Activated CD8-positive, alpha-beta memory T cell treated with anti-CD3 and anti-CD28 coated beads for 24 hours (primary cell): Measurements from ENCODE around the gene MAFB.

Experiments used
- DNase-seq: peaks from one replicate; pipeline ENCODE4 v3.0.0-alpha.2; 2020

Gene MAFB

DNA sequence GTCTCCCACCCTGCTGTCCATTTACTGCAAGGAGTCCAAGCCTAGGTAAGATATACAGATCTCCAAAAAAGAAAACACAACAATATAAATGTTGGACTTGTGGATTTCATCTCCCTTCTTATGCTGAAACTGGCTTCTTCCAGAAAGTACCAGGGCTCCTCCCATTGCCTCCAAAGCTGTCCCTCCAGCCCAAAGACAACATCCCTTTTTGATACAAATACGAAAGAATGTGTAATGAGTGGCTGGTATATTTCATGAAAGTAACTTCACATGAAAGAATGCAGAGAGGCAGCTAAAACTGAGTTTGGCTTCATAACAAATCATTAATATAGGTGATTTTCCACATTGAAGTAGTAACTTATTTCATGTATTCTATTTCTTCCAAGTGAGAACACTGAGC lies 7.9 kb downstream of the MAFB start:
- DNase-seq, result no peak

DNA sequence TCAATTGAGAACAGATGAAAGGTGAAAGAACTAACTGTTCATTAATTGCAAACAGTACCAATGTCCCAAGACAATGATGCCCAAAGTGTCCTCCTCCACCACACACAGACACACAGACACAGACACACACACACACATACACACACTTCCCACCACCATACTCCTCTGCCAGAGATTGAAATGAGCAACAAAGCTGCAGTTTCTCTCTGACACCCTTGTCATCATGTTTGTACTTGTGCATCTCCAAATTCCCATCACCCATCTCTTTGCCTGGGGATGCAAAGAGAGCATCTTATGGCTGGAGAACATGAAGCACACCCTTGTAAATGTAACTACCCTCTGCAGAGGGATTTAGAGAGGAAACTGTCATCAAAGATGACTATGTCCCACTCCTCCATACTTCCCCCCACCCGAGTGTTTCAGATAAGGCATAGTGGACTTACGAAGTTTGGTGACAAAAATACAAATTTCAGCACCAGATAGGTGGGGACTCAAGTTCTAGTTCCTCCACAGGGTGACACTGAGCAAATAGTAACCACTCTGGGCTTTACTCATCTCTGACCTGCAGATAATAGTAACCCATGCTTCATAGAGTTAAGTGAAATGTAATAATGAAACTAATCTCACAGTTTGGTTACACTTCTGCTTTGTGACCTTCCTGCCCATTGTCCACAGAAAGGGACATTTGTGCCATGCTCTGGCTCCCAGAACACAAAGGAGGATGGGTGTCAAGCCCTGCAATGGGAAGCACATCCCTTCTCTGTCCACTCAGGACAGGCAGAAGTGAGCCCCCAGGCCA lies 8.7 kb downstream of the MAFB start:
- no peak for DNase-seq

DNA sequence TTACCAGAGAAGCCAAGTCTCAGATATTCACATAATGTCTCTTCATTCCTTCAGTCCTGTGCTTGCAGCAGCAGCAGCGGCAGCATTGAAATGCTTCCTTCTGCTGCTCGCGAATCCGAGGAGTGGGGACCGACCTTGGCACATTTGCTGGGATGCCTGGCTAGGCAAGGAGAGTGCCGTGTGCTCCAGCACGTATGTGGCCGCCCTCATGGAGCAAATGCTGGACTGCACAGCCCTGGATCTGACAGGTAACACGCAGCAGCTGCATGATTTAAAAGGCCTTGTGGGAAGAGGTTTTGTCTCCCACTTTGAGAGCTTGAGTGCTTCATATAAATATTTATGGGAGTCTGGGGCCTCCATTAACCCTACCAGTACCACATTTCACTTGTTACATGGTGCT lies 9.9 kb downstream of the MAFB start:
- no peak for DNase-seq

DNA sequence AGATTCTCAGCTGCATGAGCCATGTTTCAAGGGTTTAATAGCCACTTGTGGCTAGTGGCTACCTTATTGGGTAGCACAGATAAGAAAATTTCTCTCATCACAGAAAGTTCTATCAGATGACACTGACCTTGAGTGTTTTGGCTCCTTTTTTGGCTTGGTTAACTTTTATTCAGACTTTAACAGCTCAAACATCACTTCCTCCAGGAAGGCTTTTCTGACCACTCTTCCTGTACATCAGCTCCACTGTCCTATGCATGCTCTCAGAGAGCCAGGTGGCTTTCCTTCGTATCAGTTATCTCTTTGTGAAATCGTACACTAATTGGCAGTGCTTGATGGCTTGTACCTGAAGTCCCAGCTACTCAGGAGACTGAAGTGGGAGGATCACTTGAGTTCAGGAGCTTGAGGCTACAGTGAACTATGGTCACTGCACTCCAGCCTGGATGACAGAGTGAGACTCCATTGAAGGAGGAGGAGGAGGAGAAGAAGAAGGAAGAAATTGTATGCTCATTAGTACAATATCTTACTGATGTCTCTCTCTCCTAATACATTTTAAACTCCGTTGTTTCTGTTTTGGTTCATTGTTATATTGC lies 10.7 kb downstream of the MAFB start:
- DNase-seq, result no peak

DNA sequence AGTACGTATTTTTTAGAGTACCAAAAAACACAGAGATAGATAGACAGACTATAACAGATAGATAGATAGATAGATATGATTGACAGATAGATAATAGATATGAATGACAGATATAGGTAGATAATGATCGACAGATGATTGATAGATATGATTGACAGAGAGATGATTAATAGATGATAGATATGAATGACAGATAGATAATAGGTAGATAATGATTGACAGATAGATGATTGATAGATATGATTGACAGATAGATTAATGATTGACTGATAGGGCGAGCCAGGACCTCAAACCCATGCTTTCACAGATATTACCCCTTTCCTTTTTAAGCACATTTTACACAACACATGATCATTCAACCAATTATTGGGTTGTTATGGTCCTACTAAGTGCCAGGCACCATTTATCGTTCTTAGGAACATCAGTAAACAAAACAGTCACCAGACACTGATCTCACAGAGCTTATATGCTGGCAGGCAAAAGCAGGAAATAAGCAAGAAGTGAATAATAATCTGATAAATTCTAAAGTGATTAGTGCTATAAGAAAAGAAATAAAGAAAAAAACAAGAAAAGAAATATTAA lies 11.6 kb downstream of the MAFB start:
- DNase-seq, result no peak

DNA sequence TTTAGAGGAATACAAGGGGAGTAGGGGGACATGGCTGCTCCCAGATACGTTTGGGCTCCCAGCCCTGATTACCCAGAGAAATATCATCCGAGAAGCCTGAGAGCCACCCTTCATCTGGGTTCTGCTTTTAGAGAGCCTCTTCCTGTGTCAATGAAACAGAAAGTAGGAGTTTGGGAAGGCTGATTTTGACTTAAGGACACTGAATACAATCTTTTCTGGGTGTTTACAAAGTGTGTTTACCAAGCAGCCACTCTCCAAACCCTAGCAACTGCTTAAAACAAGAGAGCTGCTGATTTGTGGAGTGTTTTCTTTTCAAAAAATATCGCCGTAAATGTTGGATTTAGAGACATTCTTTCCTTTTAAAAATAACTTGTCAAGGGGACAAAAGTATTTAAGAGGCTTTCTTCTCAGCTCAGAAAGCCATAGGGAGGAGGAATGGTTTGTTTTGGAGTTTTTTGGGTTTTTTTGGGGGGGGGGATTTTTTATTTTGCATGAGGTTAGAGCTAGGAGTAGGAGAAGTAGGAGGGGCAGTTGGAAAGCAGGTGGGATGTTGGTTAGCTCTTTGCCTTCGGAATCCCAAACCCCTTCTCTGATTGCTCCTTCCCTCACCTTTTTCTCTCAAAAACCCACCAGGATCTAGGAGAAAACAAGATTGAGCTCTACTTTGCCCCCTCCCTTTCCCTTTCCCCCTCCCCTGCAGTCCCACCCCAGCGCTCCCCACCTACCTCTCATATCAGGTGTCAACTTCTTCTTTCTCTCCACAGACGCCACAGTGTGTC lies 12.4 kb downstream of the MAFB start:
- no peak for DNase-seq

DNA sequence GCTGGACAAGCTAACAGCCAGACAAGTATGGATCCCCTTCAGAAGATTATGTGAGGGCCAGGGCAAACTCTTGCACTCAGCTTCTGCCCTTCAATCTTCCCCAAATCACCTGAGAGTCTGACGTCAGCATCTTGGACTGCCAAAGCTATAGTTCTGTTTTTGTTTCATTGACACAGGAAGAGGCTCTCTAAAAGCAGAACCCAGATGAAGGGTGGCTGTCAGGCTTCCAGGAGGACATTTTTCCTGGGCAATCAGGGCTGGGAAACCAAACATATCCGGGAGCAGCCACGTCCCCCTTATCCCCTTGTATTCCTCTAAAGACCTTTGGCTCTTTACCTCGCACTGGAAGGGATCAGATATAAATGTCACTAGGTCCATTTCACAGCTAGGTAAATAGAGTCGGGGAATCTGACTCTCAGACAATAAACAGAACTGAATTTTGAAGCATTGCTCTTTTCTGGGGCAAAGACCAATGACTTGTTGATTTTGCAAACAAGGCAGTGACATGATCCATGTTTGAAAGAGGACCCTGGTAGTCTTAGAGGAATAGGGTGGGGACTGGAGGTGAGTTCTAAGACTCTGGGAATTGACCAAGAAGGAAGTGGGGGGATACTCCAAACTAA lies 13.3 kb downstream of the MAFB start:
- no peak for DNase-seq

DNA sequence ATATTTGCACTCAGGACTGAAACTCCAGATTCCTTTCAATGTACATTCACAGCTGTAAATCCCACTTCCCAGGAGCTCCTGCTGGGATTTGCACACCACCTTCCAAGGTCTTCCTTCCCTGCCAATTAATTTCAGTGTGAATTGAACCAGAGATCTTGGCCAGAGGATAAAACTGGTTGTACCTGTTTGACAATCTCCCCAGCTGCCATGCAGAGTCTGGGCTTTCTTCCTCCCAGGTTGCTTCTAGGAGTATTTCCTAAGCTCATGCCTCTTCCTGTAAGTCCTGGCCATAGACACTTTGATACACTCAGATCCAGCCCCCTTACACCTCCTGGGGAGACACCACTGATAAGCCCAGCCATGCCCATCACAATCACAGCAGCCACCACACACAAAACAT lies 15.6 kb downstream of the MAFB start:
- no peak for DNase-seq

DNA sequence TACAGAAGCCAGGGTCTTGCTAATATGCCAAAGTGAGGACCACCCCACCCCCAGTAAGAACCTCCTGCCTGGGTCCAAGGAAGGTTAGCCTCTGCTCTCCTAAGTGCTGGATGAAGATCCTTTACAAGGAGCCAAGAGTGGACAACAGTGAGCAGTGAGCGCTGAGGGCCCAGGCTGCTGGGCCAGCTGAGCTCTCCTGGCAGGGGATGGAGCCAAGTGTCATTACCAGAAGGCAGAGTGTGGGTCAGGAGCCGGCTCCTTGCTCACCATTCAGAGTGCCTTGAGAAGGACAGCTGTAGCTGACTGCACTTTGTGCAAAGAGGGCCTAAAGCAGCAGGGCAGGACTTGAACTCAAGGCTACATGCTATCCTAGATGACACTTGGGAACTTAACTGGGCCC lies 16.9 kb downstream of the MAFB start:
- DNase-seq, result no peak

DNA sequence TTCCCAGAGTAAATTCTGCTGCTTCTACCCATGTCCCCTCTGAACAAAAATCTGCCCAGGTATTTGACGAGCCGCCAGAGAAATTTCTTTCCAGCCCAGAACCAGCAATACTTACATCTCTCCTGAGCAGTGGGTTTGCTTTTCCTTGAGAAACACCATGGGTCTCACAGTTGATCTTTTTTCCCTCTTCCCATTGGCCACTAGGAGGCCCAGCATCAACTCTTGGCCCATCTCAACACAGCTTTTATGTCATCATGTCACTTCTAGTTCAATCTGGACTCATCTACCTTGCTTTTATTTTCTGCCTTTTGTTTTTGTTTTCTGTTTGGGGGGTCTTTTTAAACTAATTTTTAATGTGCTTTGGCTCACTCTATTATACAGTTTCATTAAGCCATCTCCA lies 18.8 kb downstream of the MAFB start:
- DNase-seq, result no peak

DNA sequence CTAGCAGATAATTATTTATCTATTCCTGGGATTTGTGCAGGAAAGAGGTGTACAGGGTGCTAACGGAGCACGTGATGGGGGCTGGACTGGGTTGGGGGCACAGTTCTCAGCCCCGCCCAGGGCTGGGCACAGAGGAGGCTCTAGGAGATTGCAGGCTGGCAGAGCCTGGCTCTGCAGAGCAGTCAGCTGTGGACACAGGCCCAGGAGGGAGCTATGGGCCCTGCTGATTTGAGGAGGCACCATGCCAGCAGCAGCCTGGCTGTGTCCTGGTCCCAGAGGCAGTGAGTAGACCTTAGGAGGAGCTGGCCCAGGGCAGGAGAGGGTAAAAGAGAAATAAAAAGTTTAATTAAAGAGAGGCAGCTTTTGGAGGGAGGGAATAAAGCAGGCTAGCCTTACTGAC lies 19.3 kb downstream of the MAFB start:
- DNase-seq, result no peak

DNA sequence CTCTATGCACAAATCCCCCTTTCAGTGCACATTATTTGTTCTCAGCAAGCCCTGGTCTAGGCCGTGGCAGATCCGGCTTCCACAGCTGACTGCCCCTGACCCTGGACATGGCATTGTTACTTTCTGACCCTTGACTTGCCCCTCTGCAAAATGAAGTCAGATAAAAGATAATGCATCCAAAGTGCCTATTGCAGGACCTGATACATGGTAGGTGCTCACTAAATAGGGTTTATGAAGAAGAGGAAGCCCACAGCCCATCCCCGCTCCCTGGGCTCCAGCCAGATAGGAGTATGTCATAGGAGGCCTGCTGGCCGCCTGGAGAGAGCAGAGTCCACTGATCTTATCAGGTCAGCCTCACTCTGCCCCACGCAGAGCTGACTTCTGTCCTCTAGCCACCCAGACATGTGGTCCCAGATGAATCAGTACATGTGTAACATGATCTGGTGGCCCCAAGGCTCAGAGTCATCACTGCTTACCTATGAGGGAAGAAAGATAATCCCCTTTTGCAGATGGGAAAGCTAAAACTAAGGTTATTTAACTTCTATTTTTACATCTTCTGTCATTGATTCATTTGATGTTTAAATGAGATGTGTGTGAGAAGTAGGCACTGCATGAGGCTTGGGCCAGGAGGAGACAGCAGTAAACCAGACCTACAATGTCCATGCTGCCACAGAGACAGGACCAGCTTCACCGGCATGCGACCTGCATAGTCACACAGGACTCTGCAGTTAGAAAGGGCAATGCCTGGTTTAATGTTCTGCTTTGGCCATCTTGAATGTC lies 20.4 kb downstream of the MAFB start:
- no peak for DNase-seq

DNA sequence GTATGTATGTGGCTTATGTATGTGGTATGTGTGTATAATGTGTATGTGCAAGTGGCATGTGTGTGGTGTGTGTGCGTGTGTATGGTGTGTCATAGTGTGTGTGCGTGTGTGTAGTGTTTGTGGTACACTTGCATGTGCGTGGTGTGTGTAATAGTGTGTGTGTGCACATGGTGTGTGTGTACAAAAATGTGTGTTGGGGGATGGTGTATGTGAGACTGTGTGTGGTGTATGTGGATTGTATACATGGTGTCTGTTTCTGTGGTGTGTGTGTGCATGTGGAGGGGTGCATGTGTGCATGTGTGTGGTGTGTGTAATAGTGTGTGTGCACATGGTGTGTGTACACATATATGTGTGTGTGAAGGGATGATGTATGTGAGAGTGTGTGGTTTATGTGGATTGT lies 21.5 kb downstream of the MAFB start:
- no peak for DNase-seq

DNA sequence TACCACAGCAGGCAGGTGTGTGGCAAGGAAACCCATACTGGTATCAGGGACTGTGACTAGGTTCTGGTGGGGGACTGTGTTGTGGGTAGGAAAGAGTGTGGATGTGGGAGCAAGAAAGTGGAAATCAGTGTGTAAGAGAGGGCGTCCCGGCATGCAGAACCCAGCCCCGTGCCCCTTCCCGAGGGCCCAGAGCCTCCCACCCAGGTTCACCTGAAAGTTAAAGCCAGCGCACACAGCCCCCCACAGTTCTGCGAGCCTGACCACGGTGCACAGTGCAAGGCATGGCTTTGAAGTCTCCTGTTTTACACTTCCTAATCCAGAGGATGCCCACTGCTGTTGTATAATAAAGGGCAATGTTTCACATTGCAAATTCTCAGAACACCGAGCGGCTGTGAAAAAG lies 22.7 kb downstream of the MAFB start:
- no peak for DNase-seq

DNA sequence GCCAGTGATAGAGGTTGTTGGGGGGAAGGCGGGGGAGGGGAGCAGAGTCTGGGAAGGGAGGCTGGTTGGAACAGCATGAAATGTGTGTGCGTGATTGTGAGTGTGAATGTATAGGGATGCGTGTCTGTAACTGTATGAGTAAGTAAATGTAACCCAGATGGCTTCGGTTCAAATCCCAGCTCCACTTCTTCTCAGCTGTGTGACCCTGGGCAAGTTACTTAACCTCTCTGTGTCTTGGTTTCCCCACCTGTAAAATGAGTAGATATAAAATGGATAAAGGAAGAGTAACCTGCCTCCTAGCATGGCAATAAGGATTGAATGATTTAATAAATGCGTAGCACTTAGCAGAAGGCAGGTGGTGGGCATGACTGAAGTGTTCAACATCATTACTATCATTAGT lies 24.1 kb downstream of the MAFB start:
- DNase-seq, result no peak

DNA sequence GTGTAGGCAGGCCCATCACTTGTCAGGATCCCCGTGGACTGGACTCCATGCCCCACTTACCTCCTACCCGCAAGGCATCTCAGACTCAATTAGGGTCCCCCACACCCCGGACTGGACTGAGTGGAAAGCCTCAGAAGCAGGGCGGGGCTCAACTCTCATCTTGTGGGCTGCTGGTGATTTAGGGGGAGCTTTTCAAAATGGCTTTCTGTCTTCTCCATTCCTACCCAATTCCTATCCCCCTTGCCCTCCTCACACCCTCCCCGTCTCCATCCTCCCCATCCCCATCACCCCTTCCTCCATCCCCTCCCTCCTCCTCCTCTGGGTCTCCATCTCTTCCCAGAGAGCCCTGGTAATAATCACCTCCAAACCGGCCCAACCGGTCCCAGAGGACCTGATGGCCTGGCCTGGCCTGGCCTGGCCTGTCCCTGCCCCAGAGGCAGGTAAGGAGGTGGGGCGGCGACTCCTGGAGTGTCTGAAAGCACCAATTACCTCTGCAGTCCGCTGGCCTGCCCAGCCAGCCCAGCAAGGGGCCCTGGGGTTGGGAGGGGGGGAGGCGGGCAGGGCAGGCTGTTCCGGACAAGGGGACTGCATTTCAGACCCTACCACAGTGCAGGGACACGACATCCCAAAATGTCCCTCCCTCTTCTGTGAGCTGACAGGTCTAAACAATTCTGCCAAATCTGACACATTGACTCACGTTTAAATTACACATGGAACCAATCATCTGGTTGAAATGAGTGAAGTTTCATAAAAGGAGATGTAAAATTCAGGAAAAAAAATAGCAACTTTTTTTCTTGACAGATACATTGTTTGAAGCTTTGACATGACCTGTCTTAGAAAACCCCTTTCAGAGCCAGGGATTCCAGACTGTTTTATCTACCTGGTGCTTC lies 24.8 kb downstream of the MAFB start:
- no peak for DNase-seq

DNA sequence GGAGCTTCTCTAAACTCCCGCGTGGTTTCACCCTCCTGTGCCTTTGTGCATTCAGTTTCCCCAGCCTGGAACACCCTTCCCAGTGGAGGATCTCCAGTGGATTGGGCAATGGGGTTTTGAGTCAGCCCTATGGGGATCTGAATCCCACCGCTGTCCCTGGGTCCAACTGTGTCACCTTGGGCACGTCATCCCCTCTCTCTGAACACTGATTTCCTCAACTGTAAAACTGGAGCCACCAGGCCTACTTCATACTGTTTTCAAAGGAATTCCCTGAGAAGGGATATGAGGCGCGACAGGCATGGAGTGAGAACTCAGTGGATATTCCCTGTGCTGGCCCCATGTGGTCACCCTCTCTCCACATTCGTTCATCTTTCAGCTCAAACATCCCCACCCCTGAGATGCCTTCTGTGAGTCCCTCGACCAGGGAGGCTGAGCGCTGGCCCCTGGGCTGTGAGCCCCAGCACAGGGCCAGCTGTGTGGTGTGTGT lies 25.7 kb downstream of the MAFB start:
- no peak for DNase-seq

DNA sequence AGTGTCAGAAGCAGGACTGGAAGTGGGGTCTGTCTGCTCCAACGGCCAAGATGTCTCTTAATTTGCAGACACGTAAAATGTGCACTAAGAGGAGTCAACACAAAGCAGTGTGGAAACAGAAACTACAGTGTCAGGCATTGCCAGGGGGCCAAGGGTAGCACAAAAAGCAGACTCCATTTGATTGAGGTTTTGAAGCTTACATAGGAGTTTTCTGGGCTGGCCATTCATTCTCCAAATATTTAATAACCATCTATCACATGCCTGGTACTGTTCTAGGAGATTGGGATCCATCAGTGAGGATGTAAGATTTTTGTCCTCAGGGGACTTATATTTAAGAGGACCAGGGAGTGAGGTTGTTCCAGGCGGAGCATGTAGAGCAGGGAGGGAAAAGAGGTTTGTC lies 29.5 kb downstream of the MAFB start:
- DNase-seq, result no peak

DNA sequence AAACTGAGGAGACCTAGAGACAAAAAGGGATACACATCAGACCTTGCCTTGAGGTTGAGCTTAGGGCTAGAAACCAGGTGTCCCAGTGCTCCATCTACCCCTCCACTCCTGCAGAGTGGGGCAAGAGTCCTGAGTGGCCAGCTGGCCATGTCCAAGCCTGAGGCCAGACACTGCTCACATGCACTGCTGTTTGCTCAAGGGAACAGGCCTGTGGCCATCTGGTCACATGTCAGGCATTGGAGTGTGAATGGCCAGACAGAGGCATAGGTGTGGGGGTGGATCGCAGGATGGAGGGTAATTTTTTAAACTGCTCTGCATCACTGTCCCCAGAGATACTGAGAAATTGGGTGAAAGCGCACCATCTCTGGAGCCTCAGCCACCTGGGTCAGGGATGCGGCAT lies 30.5 kb downstream of the MAFB start:
- no peak for DNase-seq

DNA sequence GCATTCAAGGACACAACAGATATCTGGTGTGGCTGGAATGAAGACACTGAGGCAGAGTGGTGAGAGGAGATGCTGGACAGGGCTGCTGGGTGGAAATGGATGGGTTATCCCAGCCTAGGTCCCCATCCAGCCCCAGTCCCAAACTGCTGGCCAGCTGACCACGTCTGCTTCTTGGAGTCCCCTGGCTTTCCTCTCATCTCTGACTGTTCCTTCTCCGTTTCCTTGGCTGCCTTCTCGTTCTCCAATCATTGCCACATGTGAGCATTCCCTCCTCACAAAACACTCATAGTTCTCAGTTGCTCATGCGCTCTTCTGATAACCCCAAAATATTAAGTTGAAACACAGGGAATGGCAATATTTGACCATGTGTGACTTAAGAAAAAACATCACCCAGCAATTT lies 31.5 kb downstream of the MAFB start:
- no peak for DNase-seq

DNA sequence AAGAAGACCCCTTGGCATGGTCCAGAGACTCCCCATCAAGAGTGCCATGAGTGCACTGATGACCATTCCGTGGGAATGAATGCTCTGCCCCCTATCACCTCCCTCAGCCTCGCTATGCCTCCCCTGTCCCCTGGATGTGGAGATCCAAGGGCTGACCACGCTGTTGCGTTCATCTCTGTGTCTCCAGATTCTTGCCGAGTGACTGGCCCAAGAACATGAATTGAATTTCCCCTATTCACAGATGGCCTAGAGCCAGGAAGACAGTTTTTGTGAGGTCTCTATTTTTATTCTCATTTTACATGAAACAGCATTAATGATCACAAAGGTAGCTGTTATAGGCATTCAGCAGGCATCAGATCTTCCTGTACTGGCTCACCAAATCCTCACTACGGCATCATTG lies 33.6 kb downstream of the MAFB start:
- DNase-seq, result no peak
